Right lobe of liver (tissue), 4 donors: Measurements from ENCODE around the gene LUZP2.

Experiments used
- CTCF ChIP-seq, 4 donors: fragments of 200-600 bp in 3 of 4; fragments of 450-650 bp in 1 of 4; IDR thresholded peaks; one replicate each; pipeline versions ENCODE4 v1.5.1 to v1.8.0; 2016 to 2022; ENCODE audit warnings: antibody characterized with exemption in 4 of 4, mild to moderate bottlenecking in 2 of 4
- POLR2A ChIP-seq: fragments of 450-650 bp; IDR thresholded peaks from one replicate; pipeline ENCODE4 v1.6.1; 2017; ENCODE audit warnings: antibody characterized with exemption, mild to moderate bottlenecking
- donor health status: DM: no; HTN: no; CAD: no.
- donor health status: DM: no; HTN: no; CAD: no.
- donor health status: DM: no; HTN: yes; CAD: no.

GRCh38 chr11:25119416-25119815 lies 622.6 kb downstream of the LUZP2 start:
- no peak for TF ChIP-seq POLR2A
- TF ChIP-seq CTCF (IDR thresholded peaks at IDR 0.05): no peak
